COLO668 (cell line): ENCODE measurements around the gene SPINK5.

Experiments used
- DNase-seq: peaks from one replicate; lab custom pipeline; 2025; ENCODE audit not compliant: unreplicated experiment; lab: John Stamatoyannopoulos, UW

Gene SPINK5

DNA sequence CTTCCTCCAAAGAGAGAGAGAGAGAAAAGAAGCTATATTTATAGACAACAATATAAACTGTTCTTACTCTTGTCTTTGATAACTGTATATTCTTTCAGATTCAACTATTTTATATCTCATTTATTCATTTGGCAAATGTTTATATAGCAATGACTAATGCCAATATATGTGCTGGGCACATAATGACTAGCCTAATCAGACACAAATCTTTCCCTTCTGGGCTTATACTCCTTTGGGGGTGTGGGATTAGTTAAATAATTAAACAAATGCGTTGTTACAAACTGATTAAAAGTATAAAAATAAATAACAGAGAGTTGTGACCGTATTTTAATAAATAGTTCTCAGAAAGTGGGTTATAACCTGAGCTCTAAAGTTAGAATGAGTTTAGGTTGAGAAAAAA lies 108.6 kb downstream of the SPINK5 start:
- DNase-seq = no peak

DNA sequence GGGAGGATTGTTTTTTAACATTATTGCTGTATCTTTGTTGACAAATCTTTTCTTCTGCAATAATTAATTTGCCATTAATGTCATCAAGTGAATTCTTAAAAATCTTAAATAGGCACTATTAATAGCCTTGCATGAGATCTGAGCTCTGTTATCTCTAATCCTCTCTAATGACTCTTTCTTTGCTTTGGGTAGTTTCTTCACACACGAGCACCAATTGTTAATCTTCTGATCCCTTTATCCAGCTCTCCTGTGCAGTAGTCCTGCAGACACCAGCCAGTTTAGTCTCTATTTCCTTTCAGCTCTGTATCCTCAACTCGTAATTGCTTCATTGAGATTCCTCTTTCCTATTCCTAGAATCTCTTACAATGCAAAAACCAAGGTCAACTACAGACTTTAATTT lies 112.7 kb downstream of the SPINK5 start:
- DNase-seq = no peak

DNA sequence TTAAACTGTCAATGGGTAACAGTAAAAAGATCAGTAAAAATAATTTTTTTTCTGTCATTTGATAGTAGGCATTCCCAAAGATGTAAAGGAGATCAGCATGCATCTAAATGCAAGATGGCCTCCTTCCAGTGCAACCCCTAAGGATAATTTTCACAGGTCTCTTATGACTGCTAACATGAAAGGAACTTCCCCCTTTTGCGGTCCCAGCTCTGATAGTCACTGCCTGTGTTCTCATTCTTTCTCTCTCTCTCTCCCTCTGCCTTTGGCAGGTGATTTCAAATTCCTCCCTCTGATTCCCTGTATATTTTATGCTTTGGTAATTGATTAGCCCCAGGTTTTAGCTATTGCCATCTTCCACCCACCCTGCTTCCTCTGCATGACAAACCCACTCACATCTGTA lies 113.4 kb downstream of the SPINK5 start:
- DNase-seq = no peak

DNA sequence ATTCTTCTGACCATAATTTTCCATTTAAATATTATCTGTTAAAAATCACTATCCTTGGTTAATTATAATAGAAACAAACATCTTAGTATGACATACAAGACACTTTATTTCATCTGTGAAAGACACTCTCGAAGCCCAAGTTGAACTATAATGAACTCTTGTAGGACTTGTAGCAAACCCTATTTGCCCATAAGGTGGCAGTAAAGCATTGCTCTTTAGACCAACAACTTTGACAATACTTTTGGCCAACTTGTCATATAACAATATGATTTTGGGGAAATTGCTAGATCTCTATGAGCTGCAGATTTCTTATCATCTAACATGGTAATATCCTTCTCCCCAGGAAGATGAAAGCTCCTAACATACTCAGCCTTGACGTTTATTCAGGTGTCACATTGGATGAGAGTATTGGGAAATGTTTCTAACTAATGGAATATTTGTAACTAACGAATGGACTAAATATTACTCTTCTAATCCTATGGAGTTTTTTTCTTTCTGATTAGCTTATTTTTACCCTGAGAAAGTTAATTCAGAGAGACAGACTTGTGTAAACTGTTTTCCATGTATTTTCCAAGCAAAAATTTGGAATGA lies 115.5 kb downstream of the SPINK5 start:
- DNase-seq = no peak

DNA sequence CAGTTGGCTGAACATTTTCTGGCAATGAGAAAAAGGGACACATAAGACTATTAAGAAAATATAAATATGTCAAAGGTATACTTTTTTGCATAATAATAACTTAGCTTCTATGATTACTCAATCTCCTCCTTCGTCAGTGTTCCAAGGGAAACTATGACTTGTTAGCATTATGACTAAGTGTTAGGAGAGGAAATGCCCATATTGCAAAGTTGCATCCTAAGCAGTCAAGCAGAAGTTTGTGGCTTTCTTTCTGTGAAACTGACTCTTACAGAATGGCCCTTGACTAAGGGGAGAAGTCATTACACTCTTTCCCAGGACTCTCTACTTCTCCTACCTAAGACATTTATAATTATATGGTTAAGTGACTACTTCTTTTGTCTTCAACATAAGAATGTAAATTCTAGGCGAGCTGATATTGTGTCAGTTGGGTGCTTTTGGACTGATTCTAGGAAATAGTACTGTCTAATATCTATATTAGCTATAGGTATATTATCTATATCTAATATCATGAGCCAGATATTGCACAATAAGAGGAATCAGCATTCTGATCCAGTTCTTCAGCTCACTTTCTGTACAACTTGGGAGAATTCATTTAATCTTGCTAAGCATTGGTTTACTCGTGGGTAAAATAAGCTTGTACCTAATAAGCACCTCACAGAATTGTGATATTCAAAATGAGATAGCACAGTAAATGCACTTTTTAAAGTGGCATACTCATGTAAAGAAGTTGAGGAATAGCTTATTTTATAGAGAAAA lies 122.6 kb downstream of the SPINK5 start:
- DNase-seq = no peak
